Testis (tissue), 3 donors: Measurements from ENCODE around the gene AUH. TPM values are rescaled to one million over a fixed set of nuclear protein-coding genes. Genes with fewer than 3 reads are reported as not detected.

Source experiments
- DNase-seq: peaks from one replicate; pipeline ENCODE4 v3.0.0-alpha.2; 2019
- H3K27ac ChIP-seq, 2 donors: fragments of 200-600 bp; sonication (generic); one replicate each; pipeline ENCODE4 v1.5.1; 2019
- H3K27me3 ChIP-seq: fragments of 200-600 bp; sonication (generic); one replicate; pipeline ENCODE4 v1.5.1; 2019
- H3K36me3 ChIP-seq: fragments of 200-600 bp; sonication (generic); one replicate; pipeline ENCODE4 v1.5.1; 2017; ENCODE audit warnings: low read depth; ENCODE audit errors: missing control alignments
- H3K4me1 ChIP-seq: fragments of 200-600 bp; sonication (generic); one replicate; pipeline ENCODE4 v1.5.1; 2019
- H3K4me3 ChIP-seq, 2 donors: fragments of 200-600 bp; sonication (generic); one replicate each; pipeline ENCODE4 v1.5.1; 2017 to 2019
- H3K9me3 ChIP-seq: fragments of 200-600 bp; sonication (generic); one replicate; pipeline ENCODE4 v1.5.1; 2017
- POLR2A ChIP-seq: fragments of 450-650 bp; IDR thresholded peaks from one replicate; pipeline ENCODE4 v1.6.1; 2017; ENCODE audit warnings: antibody characterized with exemption, mild to moderate bottlenecking, moderate library complexity
- WGBS, 2 donors: methylation state at CpG; one replicate each; pipeline ENCODE4 v1.1.5; 2018; 5-methylcytosine and 5-hydroxymethylcytosine counted together
- intact Hi-C: fragments of 100-400 bp; cut with DNase I; formaldehyde crosslinking; loops from one replicate; pipeline ENCODE4 v1.15.1; 2023; ENCODE audit warnings: low total_unique reads
- polyA plus RNA-seq: library from polyadenylated mRNA; stranded (reverse); fragments of 350-450 nt; fragmentation: Illumina TruSeq; extraction: RNeasy Lipid Tissue Mini Kit (QIAGEN cat#74804); gene quantifications from one replicate; pipeline ENCODE4 v1.2.3, GENCODE V29; 2014; ENCODE audit warnings: low read depth, low replicate concordance; ENCODE audit not compliant: insufficient read depth
- total RNA-seq, 2 donors: library from RNA; depleted of rRNA; stranded (reverse); fragments of >200 nt; gene quantifications; one replicate each; pipeline ENCODE4 v1.2.3, GENCODE V29; 2016
- TF ChIP-seq, protein P1 (sequence below), 3 experiments: fragments of 450-650 bp in 2 of 3; fragments of 200-600 bp in 1 of 3; sonication (generic) in 1 of 3; IDR thresholded peaks; one replicate each; pipeline ENCODE4 v1.5.1; 2016 to 2019; ENCODE audit warnings: antibody characterized with exemption in 3 of 3, mild to moderate bottlenecking in 2 of 3, moderate library complexity in 1 of 3

AUH gene
- total and polyA plus RNA-seq, 3 donors from 2014 or later: 9.1 to 33.9 (median 31.7) TPM

DNA sequence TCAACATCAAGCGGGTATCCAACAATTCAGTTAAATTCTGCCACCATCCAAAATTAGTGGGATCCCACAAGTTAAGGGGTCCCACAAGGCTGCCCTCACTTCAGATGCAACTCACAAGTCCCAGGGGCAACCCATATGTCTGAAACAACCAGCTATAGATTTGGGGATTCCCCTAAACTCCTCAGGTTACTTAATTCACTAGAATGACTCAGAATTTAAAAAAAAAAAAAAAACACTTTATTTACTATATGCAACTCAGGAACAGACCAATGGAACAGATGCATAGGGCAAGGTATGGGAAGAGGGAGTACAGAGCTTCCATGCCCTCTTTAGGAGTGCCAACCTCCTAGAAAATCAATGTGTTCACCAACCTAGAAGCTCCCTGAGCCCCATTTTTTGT lies 15.1 kb downstream of the AUH start:
- Histone ChIP-seq H3K9me3 (no peaks in the 10 kb centered on the region), H3K36me3 (no peaks in the 10 kb centered on the region), H3K4me3 (no peak overlapping the region), H3K4me1 (no peaks in the 10 kb centered on the region), H3K27ac (no peak overlapping the region), H3K27me3 (no peaks in the 10 kb centered on the region)
- TF ChIP-seq, protein P1, sequence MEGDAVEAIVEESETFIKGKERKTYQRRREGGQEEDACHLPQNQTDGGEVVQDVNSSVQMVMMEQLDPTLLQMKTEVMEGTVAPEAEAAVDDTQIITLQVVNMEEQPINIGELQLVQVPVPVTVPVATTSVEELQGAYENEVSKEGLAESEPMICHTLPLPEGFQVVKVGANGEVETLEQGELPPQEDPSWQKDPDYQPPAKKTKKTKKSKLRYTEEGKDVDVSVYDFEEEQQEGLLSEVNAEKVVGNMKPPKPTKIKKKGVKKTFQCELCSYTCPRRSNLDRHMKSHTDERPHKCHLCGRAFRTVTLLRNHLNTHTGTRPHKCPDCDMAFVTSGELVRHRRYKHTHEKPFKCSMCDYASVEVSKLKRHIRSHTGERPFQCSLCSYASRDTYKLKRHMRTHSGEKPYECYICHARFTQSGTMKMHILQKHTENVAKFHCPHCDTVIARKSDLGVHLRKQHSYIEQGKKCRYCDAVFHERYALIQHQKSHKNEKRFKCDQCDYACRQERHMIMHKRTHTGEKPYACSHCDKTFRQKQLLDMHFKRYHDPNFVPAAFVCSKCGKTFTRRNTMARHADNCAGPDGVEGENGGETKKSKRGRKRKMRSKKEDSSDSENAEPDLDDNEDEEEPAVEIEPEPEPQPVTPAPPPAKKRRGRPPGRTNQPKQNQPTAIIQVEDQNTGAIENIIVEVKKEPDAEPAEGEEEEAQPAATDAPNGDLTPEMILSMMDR (IDR thresholded peaks at IDR 0.05): no peak
- TF ChIP-seq POLR2A: no peak
- 94 to 100% methylated on average over 1 of the region's 1 CpG for WGBS, 2 donors
- intact Hi-C loops: no loop called here
- DNase-seq: no peak

DNA sequence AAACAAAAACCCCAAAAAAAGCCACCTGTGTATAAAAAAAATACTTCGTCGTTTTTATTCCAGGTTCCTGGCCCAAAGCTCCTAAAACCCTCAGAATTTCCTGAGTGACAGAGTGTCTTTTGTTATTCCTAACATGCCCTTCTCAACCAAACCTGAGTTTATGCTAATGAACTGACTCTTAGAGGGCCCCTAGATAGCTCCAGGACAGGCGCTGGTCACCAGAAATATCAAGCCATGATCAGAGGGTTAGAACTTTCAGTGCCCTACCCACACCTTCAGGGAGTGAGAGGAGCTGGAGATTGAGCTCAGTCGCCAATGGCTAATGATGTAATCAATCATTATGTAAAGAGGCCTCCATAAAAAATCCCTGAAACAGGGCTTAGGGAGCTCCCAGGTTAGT lies 15.7 kb downstream of the AUH start:
- TF ChIP-seq POLR2A: no peak
- TF ChIP-seq, protein P1 (IDR thresholded peaks at IDR 0.05): no peak
- Histone ChIP-seq H3K27ac (no peak overlapping the region), H3K4me3 (no peak overlapping the region), H3K4me1 (no peaks in the 10 kb centered on the region), H3K9me3 (no peaks in the 10 kb centered on the region), H3K27me3 (no peaks in the 10 kb centered on the region), H3K36me3 (no peaks in the 10 kb centered on the region)
- WGBS, 2 donors: 74 to 94% methylated on average over 4 of the region's 4 CpGs
- intact Hi-C loops: no loop called here
- no peak for DNase-seq

DNA sequence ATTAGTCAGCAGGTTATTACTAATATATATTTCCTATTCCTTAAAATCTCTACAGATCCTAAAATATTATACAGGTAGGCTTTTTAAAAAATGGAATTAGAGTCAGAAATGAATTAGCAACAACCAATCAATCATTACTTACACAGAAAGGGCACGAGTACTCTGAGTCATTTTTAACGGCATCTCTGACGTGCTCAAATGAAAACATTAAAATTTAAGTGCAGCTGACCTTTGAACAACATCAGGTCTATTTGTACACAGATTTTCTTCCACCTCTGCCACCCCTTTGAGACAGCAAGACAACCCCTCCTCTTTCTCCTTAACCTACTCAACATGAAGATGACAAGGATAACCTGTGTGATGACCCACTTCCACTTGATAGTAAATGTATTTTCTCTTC lies 19.1 kb downstream of the AUH start:
- intact Hi-C loops: no loop called here
- no peaks in the 10 kb centered on the region for H3K36me3 ChIP-seq
- TF ChIP-seq, protein P1 (IDR thresholded peaks at IDR 0.05): no peak
- TF ChIP-seq POLR2A: no peak
- H3K27ac ChIP-seq: no peak overlapping the region
- no peak overlapping the region for H3K4me3 ChIP-seq
- no peaks in the 10 kb centered on the region for H3K27me3 ChIP-seq
- DNase-seq: no peak
- WGBS, 2 donors: 95 to 100% methylated on average over 3 of the region's 3 CpGs
- no peaks in the 10 kb centered on the region for H3K9me3 ChIP-seq
- no peaks in the 10 kb centered on the region for H3K4me1 ChIP-seq

DNA sequence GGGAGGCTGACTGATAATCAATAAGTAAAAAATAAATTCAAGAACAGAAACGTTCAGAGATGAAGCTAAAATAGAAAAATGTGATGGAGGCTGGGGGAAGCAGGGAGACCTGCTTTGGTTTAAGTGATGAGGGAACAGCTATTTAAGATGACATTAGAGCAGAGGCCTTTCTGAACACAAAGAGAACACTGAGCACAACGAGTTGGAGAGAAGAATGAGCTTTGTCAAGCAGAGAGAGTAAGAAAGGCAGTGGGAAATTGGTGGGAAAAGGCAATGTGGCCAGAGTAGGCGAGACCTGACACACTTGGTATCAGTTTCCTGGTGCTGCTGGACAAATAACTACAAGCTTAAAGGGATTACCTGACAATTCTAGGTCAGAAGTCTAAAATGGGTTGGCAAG lies 20.0 kb downstream of the AUH start:
- no peak for DNase-seq
- Histone ChIP-seq H3K36me3 (no peaks in the 10 kb centered on the region), H3K27me3 (no peaks in the 10 kb centered on the region), H3K9me3 (no peaks in the 10 kb centered on the region), H3K27ac (no peak overlapping the region), H3K4me3 (no peak overlapping the region), H3K4me1 (no peaks in the 10 kb centered on the region)
- TF ChIP-seq POLR2A: no peak
- TF ChIP-seq, protein P1 (IDR thresholded peaks at IDR 0.05): no peak
- intact Hi-C loops: no loop called here
- WGBS, 2 donors: 62 to 66% methylated on average over 3 of the region's 3 CpGs

DNA sequence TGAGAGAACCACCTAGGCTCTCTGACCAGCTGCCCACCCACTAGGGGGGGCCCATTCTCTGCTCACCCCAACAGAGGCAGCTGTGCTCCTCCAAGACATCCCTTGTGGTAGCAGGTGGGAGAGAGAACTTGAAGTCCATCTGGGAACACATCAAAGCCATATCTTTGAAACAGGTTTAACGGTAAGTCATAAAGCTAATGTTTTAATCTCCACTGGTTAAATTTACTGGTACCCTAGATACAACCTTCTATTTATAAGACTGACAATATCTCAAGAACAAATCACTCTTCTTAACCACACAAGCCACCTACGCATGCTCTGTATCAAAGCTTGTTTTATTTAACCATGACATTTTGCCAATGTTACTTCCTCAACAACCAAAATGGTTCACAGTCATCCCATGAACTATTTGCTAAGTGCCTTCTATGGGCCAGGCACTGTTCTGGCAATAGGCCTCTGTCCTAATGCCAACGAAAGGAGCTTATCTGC lies 20.4 kb downstream of the AUH start:
- whole genome bisulfite sequencing, 2 donors: 69 to 89% methylated on average over 3 of the region's 3 CpGs
- H3K27ac ChIP-seq: peak overlapping the region in 1 of 2 donors; percentile 16
- H3K4me3 ChIP-seq: no peak overlapping the region
- intact Hi-C loops: no loop called here
- H3K4me1 ChIP-seq: no peaks in the 10 kb centered on the region
- DNase-seq: no peak
- no peaks in the 10 kb centered on the region for H3K36me3 ChIP-seq
- TF ChIP-seq, protein P1 (IDR thresholded peaks at IDR 0.05): no peak
- no peak for TF ChIP-seq POLR2A
- H3K27me3 ChIP-seq: no peaks in the 10 kb centered on the region
- H3K9me3 ChIP-seq: no peaks in the 10 kb centered on the region
